ENCODE measurements around the gene GABRD.

DNA sequence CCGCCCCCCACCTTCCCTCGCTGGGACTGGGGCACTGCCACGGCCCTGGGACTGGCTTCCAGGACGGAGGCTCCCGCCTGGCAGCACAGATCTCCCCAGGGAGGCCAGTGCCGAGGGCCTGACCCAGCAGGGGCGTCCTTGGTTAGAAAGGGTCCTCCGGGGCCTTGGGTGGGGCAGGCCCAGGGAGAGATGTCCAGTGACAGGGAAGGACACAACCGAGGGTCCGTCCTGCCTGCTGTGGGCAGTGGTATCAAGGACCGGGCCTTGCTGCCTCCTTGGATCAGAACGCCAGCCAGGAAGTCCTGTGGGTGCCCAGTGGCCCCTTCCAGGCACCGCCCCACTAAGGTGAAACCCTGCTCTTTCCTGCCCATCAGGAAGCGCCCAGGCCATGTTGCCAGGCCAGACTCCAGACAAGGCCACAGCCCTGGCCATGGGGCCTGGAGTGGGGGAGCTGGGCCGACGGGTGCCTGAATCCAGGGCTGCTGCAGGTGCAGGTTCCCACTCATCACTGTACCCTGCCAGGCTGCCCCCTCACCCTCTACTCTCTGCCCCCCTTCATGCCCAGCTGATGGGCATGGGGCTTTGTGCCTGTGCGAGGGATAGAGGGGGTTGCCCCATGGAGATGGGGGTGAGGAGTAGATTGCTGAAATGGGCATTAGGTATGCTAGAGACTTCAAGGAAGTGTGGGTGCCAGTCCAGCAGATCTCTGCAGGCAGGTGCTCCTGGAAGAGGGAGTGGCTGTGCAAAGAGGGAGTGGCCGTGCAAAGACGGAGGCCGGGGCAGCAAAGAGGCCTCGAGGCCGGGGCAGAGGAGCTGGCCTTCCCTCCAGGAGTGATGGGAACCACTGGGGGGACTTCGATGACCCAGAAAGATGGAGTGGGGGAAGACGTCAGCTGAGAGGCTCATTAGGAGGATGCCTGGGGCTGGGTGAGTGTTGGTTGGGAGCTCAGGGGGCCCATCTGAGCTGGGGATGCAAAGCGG, 28.9 kb downstream of the GABRD start:
- TF ChIP-seq CTCF (IDR thresholded peaks at IDR 0.05 in 2 of 3, conservative IDR thresholded peaks at IDR 0.05 in 1 of 3; ENCODE audit: control insufficient read depth in 2 of 3, extremely low read depth in 1 of 3, insufficient read depth in 1 of 3, low read depth in 3 of 3, low read length in 3 of 3) = no peak
- TF ChIP-seq EED (IDR thresholded peaks at IDR 0.05; ENCODE audit: low read depth) = no peak
- TF ChIP-seq ASH2L (IDR thresholded peaks at IDR 0.05; ENCODE audit: borderline replicate concordance, low read depth) = no peak
- TF ChIP-seq SMC3 (IDR thresholded peaks at IDR 0.05; ENCODE audit: borderline replicate concordance, low read length) = no peak
- TF ChIP-seq MTA3 (IDR thresholded peaks at IDR 0.05; ENCODE audit: borderline replicate concordance, low read length) = no peak
- TF ChIP-seq, protein P1, sequence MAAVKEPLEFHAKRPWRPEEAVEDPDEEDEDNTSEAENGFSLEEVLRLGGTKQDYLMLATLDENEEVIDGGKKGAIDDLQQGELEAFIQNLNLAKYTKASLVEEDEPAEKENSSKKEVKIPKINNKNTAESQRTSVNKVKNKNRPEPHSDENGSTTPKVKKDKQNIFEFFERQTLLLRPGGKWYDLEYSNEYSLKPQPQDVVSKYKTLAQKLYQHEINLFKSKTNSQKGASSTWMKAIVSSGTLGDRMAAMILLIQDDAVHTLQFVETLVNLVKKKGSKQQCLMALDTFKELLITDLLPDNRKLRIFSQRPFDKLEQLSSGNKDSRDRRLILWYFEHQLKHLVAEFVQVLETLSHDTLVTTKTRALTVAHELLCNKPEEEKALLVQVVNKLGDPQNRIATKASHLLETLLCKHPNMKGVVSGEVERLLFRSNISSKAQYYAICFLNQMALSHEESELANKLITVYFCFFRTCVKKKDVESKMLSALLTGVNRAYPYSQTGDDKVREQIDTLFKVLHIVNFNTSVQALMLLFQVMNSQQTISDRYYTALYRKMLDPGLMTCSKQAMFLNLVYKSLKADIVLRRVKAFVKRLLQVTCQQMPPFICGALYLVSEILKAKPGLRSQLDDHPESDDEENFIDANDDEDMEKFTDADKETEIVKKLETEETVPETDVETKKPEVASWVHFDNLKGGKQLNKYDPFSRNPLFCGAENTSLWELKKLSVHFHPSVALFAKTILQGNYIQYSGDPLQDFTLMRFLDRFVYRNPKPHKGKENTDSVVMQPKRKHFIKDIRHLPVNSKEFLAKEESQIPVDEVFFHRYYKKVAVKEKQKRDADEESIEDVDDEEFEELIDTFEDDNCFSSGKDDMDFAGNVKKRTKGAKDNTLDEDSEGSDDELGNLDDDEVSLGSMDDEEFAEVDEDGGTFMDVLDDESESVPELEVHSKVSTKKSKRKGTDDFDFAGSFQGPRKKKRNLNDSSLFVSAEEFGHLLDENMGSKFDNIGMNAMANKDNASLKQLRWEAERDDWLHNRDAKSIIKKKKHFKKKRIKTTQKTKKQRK (IDR thresholded peaks at IDR 0.05; ENCODE audit: low read depth, low read length) = no peak
- TF ChIP-seq GABPA (IDR thresholded peaks at IDR 0.05; ENCODE audit: low read depth) = no peak
- no peak for TF ChIP-seq POLR2AphosphoS2 (IDR thresholded peaks at IDR 0.05; ENCODE audit: low read depth, low read length)
- TF ChIP-seq CREM (IDR thresholded peaks at IDR 0.05; ENCODE audit: low read depth) = no peak
- TF ChIP-seq CHD2 (IDR thresholded peaks at IDR 0.05; ENCODE audit: borderline replicate concordance, low read depth, low read length) = no peak
- TF ChIP-seq, protein P2, sequence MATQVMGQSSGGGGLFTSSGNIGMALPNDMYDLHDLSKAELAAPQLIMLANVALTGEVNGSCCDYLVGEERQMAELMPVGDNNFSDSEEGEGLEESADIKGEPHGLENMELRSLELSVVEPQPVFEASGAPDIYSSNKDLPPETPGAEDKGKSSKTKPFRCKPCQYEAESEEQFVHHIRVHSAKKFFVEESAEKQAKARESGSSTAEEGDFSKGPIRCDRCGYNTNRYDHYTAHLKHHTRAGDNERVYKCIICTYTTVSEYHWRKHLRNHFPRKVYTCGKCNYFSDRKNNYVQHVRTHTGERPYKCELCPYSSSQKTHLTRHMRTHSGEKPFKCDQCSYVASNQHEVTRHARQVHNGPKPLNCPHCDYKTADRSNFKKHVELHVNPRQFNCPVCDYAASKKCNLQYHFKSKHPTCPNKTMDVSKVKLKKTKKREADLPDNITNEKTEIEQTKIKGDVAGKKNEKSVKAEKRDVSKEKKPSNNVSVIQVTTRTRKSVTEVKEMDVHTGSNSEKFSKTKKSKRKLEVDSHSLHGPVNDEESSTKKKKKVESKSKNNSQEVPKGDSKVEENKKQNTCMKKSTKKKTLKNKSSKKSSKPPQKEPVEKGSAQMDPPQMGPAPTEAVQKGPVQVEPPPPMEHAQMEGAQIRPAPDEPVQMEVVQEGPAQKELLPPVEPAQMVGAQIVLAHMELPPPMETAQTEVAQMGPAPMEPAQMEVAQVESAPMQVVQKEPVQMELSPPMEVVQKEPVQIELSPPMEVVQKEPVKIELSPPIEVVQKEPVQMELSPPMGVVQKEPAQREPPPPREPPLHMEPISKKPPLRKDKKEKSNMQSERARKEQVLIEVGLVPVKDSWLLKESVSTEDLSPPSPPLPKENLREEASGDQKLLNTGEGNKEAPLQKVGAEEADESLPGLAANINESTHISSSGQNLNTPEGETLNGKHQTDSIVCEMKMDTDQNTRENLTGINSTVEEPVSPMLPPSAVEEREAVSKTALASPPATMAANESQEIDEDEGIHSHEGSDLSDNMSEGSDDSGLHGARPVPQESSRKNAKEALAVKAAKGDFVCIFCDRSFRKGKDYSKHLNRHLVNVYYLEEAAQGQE (IDR thresholded peaks at IDR 0.05; ENCODE audit: low read depth, low read length) = no peak
- no peak for TF ChIP-seq ZBTB33 (IDR thresholded peaks at IDR 0.05)
- no peak for TF ChIP-seq ZNF274 (IDR thresholded peaks at IDR 0.05; ENCODE audit: insufficient read depth, insufficient read length)

Data from GM12878 (cell line).